Activated effector memory CD4-positive, alpha-beta T cell treated with Interleukin-2 at 50 U/mL for 16 hours (primary cell): ENCODE data around the gene ZNF692.
A peak's percentile ranks its signal among the peaks of the same experiment; 100 is the strongest.

Experiments used
- DNase-seq: peaks from one replicate; pipeline ENCODE4 v3.0.0-alpha.2; 2020

Gene ZNF692

DNA sequence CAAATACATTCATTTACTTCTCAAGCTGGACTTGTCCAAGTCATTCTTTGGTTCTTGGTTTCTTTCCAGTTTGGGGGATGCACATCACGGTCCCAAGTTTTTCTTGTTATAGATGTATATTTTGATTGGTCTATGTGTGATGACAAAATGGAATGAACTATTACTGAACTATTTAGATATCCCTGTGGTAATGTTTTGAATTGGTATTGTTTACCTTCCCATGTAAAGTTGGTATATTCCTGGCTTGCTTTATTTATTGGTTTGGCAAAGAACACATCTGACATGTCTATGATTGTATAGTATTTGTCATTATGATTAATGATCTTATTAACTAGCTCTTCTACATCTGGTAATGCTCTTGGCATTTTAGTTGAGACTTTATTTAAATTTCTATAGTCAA, 22.4 kb upstream of the ZNF692 start:
- DNase-seq: no peak

- peak; percentile 73 for DNase-seq
Measured at GRCh38 chr1:248873993-248874533, 15.2 kb upstream of the ZNF692 start.

DNA sequence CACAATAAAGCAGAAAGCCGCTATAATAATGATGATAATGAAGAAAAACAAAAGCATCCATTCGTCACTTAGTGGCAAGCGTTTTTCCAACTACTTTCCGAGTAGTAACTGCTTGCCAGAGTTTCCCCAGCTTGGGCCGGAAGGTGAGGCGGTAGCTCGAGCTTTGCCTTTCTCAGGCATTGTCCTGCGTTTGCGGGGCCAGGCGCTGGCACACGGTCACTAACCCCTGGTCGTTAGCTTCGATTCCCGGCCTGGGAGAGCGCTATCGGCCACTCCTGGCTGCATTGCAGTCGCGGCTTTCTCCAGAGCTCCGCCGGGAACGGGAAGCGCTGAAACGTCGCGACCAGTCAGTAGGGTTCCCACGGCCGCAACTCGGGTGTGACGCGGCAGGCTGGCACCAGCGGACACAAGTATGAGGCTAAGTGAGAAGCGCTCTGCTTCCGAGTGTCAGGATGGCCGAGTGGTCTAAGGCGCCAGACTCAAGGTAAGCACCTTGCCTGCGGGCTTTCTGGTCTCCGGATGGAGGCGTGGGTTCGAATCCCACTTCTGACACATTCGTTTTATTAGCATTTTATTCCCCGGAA, 14.6 kb upstream of the ZNF692 start:
- peak; percentile 83 for DNase-seq

GRCh38 chr1:248872752-248873408, 14.0 kb upstream of the ZNF692 start:
- DNase-seq: no peak

DNA sequence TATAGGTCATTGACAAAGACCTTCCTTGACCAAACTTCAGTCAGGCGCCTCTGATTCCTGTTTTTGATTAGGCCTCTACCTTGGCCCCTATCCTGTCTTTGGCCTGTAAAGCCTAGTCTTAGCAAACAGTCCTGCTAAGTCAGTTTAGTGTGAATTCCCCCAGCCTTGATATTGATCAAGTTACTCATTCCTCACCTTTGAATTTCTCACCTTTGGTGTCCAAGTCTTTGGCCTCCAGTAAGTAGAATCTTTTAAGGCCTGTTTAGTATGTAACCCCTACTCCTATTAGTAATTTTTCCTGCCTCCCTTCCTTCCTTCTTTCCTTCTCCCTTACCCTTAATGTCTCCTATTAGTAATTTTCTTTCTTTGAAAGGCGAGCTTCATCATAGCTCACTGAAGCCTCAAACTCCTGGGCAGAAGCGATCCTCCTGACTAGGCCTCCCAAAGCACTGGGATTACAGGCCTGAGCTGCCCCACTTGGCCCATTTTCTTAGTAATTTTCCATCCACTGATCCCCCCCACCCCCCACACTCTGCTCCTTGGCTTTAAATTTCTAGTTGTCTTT, 13.0 kb upstream of the ZNF692 start:
- no peak for DNase-seq

DNA sequence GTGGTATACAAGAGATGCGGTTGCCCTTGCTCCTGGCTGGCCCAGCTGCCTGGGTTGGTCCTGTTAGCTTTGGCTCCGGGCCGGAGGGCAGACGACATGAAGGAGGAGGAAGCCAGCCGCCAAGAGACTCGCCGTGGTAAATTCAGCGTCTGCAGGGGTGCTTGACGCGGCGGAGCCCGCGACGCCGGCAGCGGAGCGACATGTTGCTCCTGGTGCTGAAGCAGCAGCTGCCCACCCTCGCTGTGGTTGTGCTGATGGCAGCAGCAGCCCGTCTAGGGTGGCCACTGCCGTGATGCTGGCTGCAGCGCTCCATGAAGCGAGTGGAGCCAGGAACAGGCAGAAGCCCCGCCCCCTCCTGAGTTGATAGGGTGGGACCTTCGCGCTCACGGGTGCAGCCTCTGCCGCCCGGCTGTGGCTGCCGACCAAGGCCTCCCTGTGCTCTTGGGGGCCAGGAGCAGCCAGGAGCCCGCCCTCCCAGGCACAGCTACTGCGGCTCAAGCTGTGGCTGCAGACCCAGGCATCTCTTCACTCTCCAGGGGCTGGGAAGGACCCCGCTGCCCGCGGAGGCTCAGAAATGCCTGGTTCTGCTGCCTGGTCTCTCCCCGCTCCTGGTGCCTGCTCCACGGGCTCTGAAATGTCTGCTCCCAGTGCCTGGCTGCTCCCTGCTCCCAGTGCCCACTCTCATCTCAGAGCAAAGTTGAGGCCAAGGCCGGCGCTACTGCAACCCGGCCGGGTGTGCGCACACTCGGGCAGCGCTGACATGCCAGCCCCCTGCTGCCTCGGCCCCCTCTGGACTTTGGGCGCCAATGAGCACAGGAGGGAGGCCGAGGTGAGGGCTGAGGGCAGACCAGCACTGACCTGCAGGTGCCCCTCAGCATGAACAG, 4.4 kb upstream of the ZNF692 start:
- peak; percentile 72 for DNase-seq

- no peak for DNase-seq
Measured at GRCh38 chr1:248862695-248862997, 3.8 kb upstream of the ZNF692 start.

DNA sequence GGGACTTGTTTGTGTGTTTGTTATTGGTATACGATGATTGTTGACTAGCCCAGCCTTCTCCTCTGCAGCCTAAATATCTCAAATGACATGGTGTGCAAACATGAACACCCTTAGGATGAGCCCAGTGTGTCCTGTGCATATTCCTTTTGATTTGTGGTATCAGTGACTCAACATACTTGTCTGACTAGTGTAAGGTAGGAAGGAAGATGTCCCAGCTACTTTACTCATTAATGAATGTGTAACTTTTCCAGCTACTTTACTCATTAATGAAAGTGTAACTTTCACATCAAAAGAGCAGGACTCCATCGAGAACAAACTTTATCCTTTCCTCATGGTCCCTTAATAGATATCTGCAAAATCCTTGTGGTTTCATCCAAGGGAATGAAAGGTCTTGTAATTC, 2.7 kb upstream of the ZNF692 start:
- no peak for DNase-seq

GRCh38 chr1:248860007-248860406, 1.1 kb upstream of the ZNF692 start:
- no peak for DNase-seq

GRCh38 chr1:248858096-248858890, 592 bp downstream of the ZNF692 start:
- peak; percentile 29 for DNase-seq

DNA sequence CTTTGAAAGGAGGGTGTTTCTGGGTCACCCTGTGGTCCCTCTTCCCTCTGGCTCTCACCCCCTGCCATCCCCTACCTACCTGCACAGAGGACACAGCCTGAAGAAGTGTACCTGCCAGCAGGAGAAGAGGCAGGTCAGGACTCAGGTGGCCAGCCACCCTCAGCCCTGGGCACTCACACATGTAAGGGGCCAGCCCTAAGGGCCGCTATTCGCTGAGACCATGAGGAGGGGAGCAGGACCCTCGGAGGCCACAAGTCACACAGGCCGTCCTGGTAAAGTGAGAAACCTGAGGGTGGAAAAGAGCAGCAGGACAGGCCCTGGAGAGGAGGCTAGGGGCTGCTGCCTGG, 1.2 kb downstream of the ZNF692 start:
- DNase-seq: no peak

DNA sequence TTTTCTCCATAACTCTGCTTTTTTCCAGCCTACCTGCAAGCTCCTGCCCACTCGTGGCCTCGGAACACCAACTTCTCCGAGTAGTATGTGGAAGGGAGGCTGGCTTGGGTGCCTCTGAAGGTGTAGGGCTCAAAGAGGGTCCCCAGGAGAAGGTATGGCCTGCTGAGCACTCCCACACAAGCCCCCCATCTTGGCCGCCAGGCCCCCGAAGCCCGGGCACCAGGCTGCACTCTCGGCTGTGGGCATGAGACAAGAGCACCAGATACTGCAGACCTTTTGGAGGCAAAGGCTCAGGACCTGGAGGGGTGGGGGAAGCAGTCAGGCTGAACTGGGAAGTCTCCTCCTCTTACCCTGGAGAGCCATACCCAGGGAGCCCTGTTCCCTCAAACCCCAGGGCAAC, 1.7 kb downstream of the ZNF692 start:
- DNase-seq: no peak

GRCh38 chr1:248856176-248856575, 2.7 kb downstream of the ZNF692 start:
- no peak for DNase-seq

DNA sequence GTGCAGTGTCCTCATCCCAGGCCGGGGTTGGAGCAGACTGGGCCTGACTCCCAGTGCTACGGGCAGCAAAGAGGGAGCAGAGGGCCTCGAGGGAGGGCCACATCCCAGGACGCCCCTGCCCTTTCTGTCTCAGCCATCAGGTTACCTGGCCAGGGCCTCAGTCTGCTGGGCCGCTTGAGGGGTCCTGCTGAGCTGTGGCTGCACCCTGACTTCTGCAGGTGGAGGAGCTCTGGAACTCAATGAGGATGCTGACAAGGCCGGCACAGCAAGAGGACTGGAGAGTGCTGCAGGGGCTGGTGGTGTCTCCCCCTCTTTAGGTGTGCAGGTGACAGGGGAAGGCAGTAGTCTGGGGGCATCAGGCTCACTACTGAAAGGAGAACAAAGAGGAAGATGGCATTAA, 3.3 kb downstream of the ZNF692 start:
- DNase-seq: no peak

DNA sequence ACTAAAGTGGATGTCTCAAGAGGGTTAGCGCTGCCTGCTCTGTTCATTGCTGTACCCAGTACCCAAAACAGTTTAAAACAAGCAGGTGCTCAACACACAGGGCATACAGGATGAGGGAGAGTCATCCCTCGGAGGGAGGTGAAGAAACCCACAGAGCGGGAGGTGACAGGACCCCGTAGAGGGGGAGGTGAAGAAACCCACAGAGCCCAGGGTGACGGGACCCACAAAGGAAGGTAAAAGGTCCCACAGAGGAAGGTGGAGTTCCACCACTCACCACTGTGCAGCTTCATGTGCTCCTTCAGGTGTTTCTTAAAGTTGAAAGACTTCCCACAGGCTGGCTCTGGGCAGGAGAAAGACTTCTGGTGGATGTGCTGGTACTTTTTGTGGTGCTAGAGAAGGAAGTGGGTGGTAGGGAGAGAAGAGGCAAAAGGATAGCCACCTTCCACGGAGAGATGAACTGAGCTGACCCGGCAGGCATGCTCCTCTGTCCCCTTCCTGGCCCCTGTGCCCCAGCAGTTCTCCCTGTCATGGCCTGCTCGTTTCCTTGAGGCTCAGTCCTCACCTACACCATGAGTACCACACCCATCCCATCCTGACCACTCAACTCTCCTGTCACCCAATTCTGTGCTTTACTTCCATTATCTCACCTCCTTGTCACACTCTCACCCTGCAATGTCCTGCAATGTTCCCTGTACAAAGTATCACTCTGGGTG, 5.1 kb downstream of the ZNF692 start:
- no peak for DNase-seq

DNA sequence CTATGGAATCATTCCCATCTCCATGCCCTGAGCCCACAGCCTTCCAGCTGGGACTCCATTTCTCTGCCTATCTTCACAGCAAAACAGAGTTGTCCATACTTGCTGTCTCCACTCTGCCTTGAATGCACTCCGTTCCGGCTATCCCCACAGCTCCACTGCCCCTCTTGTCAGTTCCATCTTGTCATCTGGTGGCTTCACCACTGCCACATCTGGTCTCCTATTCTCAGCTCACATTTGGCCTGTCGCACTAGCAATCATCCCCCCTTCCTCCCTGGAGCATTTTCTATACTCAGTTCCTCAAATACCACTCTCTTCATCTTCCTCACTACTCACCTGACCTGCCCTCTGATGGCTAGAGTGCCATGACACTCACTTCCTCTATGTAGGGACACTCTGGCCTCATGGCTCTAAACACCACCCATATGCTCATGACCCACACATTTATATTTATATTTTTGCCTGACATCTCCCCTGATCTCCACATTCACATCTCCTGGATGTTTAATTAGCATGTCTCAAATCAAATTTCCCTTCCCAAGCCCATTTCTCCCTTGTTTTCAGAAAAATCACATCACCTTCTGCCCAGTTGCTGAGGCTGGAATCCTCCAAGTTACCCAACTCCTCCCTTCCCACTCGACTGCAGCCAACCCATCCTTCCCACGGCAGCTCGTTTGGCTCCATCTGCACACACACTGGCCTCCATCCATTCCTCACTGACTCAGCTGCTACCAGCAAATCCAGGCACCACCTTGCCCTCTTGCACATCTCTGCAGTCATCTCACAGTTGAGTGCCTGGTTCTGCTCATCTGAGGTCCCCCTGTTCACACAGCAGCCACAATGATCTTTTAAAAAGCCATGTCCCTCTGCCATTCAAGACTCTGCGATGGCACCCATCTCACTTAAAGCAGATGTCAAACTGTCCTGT, 6.1 kb downstream of the ZNF692 start:
- no peak for DNase-seq

- DNase-seq: no peak
Measured at GRCh38 chr1:248851390-248851789, 7.5 kb downstream of the ZNF692 start.

DNA sequence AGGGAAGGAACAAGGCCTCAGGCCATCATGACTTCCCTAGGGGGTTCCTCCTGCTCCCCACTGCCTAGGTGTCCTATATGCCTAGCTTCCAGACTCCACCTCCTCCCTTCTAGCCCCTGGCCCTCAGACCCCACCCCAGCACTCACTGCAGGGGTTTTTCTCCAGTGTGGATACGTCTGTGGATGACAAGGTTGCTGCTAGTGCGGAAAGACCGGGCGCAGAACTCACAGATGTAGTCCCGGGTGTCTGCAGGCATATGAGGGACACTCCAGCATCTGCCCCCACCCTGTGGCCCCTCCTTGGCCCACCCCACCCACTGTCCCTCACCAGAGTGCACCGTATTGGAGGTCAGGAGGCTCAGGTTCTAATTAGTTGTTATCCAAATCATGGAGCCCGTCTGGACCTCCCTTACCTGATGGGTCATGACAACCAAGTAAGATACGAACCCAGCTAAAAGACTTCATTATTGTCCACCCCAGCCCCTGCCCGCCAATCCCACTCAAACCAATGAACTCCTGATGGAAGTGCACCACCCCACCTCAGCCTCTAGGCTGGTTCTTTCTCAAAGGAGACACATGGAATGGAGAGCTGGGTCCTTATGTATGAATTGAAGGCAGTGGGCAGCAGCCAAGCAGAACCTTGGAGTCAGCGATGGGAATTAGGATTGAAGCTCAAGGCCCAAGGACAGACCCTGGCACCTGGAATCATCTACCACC, 8.2 kb downstream of the ZNF692 start:
- no peak for DNase-seq

DNA sequence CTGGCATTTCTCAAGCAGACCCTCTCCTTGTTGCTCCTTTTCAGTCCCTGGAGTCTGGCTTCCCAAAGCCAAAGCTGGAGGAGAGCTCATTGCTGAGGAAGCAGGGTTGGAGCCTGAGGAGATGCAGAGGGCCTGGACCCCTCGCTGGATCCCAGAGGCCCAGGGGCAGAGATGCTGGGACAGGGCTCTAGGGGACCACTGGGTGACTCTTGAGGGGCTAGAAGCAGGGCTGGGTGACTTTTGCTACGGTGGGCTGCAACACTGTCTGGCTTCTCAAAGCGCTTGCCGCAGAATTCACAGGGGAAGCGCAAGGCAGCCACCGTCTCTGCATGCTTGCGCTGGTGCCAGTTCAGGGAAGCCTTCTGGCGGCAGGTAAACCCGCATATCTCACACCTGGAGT, 8.8 kb downstream of the ZNF692 start:
- DNase-seq: no peak

GRCh38 chr1:248849637-248850036, 9.2 kb downstream of the ZNF692 start:
- DNase-seq: no peak
